NCI-H1092 treated with DMSO at 0.1 percent for 48 hours (cell line): Measurements from ENCODE around the gene ARHGAP45.

Experiments used
- DNase-seq: peaks from one replicate; lab custom pipeline; 2025; lab: John Stamatoyannopoulos, UW

ARHGAP45 gene

DNA sequence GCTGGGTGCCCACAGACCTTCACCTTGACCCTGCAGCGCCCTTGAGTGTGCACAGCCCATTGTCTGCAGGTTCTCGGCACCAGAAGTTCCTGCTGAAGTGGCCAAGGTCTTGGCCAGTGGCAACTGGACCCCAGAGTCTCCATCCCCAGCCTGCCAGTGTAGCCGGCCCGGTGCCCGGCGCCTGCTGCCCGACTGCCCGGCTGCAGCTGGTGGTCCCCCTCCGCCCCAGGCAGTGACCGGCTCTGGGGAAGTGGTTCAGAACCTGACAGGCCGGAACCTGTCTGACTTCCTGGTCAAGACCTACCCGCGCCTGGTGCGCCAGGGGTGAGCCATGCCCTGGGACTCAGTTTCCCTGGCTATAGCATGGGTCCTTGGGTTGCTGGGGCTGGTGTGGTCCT, 11.9 kb upstream of the ARHGAP45 start:
- no peak for DNase-seq

DNA sequence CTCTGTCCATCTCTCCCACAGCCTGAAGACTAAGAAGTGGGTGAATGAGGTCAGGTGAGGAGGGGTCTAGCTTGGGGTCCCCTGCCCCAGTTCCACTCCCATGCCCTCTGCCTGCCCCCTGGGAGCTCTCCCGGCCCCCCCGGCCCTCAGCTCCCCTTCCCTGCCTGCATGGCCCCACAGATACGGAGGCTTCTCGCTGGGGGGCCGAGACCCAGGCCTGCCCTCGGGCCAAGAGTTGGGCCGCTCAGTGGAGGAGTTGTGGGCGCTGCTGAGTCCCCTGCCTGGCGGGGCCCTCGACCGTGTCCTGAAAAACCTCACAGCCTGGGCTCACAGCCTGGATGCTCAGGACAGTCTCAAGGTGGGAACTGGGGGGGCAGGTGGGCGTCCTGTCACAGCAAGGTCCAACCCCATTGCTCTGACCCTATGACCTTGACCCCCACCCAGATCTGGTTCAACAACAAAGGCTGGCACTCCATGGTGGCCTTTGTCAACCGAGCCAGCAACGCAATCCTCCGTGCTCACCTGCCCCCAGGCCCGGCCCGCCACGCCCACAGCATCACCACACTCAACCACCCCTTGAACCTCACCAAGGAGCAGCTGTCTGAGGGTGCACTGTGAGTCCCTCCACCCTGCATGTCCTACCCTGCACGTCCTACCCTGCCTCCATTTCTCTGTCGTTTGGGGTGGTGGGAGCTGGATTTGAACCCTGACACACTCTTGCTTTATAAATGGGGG, 10.9 kb upstream of the ARHGAP45 start:
- no peak for DNase-seq

DNA sequence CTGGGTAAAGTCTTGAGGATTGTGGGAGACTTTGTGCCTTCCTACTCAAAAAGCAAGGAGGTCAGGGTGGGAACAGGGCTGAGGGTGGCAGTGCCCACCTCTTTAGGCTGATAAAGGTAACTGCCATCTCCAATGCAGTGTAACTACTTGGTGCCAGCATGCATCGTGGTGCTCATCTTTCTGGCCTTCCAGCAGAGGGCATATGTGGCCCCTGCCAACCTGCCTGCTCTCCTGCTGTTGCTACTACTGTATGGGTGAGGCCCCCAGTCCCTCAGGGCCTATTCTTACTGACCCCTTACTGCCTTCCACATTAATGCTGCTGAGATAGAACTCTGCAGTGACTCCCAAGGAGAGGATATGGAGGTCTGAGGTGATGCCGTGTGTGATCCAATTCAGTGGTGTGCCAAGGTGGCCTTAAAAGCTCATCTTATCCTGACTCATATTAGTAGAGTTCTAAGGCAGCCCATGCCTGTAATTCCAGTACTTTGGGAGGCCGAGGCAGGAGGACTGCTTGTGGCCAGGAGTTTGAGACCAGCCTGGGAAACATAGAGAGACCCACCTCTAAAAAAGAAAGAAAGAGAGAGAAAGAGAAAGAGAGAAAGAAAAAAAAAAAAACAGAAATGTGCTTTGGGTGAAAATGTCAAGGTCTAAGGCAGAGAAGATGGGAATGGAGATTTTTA, 9.7 kb upstream of the ARHGAP45 start:
- peak; percentile 19 for DNase-seq

DNA sequence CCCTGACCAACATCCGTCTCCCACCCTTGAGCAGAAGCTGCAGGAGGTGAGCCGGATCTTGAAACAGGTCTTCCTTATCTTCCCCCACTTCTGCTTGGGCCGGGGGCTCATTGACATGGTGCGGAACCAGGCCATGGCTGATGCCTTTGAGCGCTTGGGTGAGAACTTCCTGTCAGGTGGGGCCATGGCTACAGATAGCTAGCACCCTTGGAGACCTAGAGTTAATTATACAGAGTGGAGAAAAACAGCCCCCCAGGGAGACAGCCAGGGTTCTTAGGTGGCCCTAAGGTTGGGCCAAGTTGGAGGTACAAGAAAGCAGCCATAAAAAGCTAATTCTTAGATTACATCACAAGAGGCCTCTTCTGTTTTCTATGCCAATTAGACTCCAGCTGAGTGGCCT, 8.9 kb upstream of the ARHGAP45 start:
- no peak for DNase-seq

DNA sequence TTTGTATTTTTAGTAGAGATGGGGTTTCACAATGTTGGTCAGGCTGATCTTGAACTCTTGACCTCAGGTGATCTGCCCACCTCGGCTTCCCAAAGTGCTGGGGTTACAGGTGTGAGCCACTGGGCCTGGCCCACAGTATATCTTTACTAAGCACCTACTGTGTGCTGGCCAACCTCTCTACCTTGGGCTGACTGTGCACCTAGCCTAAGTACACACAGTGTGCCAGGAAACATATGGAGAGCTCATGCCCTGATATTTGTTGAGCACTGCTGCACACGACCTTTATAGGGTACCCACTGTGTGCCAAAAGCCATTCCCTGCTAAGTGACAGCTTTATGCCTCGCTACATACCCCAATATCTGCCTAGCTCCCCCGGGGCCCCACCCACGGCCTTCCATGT, 6.3 kb upstream of the ARHGAP45 start:
- DNase-seq, result no peak

DNA sequence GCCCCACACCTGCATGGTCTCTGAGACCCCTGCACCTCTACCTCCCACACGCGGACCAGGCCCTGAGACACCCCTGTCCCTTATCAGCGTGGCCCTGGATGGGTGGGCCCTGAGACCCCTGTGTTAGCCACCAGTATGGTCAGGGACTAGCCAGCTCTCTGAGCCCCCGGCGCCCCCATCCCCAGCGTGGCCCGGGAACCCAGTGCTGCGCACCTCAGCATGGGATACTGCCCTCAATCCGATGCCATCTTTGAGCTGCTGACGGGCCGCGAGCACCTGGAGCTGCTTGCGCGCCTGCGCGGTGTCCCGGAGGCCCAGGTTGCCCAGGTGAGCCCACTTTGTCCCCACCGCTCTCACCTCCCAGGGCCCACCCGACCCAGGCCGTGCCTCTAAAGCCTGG, 5.0 kb upstream of the ARHGAP45 start:
- DNase-seq, result no peak

DNA sequence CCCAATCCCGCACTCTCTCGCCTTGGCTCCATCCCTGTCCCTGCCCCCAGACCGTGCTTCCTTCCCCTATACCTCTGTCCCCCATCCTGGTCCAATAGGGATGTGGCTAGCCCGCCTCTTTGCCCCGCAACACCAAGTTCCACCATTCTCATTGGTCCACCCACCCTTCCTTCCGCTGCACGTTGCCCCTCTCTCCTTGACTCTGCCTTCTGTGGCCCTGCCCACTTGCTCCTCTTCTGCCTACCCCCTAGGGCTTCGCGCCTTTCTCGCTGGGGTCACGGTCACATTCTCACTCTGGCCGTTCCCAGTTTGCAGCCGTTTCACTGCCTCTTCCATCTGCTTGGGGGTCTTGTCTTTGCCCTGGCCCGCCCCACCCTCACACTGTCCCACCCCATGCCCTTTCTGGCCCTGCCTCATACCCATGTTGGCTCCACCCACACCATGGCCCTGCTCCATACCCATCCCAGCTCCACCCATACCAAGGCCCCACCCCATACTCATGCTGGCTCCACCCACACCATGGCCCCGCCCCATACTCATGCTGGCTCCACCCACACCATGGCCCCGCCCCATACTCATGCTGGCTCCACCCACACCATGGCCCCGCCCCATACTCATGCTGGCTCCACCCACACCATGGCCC, 4.5 kb upstream of the ARHGAP45 start:
- DNase-seq, result no peak

DNA sequence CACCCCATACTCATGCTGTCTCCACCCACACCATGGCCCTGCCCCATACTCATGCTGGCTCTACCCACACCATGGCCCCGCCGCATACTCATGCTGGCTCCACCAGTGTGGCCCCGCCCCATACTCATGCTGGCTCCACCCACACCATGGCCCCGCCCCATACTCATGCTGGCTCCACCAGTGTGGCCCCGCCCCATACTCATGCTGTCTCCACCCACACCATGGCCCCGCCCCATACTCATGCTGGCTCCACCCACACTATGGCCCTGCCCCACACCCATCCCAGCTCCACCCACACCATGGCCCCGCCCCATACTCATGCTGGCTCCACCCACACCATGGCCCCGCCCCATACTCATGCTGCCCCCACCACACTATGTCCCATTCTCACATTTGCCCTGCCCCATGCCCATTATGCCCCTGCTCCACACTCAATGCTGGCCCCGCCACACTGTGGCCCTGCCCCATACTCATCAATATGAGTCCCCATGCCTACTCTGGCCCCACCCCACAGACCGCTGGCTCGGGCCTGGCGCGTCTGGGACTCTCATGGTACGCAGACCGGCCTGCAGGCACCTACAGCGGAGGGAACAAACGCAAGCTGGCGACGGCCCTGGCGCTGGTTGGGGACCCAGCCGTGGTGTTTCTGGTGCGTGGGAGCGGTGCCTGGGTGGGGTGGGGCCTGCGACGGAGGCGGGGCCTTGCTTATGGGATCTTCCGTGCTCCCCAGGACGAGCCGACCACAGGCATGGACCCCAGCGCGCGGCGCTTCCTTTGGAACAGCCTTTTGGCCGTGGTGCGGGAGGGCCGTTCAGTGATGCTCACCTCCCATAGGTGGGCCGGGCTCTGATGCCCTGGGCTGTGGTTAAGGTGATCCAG, 3.7 kb upstream of the ARHGAP45 start:
- DNase-seq, result no peak

DNA sequence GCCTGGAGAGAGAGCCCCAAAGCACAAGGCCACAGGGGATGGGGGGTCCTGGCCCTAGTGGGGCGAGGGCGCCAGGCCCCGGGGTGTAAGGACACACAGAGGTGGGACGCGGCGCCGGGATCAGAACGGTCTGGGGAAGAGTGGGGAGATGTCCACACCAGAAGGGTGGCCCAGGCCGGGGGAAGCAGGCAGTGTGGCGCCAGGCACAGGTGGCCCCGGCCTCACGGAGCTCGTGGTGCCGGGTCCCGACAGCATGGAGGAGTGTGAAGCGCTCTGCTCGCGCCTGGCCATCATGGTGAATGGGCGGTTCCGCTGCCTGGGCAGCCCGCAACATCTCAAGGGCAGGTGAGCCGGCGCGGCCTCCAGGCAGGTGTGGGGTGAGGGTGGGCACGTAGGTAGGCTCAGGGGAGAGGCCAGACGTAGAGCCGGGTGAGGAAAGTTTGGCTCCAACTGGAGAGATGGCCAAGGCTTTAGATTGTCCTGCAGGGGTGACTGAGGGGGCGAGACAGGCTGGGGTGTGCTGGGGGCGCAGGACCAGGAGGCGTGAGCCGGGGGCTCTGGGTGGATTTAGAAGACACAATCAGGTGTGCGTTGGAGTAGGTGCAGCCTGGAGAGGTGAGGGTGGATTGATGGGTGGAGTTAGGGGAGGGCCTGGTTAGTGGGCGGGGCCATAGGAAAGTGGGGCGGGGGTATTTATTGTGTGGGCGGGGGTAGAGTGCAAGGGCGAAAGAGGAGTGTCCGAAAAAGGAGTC, 2.9 kb upstream of the ARHGAP45 start:
- DNase-seq, result no peak

DNA sequence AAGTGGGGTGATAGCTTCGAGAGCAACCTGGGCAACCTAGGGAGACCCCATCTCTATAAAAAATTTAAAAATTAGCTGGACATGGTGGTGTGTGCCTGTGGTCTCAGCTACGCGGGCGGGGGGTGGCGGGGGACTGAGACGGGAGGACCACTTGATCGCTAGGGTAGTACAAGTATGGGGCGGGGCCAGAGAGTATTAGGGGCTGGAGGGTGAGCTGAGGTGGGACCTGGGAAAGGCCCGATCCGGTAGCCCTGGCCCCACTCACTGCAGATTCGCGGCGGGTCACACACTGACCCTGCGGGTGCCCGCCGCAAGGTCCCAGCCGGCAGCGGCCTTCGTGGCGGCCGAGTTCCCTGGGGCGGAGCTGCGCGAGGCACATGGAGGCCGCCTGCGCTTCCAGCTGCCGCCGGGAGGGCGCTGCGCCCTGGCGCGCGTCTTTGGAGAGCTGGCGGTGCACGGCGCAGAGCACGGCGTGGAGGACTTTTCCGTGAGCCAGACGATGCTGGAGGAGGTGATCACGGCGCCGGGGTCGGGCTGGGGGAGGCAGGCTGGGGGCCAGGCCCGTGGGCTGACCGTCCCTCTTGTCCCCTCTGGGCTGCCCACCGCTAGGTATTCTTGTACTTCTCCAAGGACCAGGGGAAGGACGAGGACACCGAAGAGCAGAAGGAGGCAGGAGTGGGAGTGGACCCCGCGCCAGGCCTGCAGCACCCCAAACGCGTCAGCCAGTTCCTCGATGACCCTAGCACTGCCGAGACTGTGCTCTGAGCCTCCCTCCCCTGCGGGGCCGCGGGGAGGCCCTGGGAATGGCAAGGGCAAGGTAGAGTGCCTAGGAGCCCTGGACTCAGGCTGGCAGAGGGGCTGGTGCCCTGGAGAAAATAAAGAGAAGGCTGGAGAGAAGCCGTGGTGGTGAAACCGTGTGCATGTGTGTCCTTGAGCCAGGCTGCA, 2.0 kb upstream of the ARHGAP45 start:
- peak; percentile 16 for DNase-seq

DNA sequence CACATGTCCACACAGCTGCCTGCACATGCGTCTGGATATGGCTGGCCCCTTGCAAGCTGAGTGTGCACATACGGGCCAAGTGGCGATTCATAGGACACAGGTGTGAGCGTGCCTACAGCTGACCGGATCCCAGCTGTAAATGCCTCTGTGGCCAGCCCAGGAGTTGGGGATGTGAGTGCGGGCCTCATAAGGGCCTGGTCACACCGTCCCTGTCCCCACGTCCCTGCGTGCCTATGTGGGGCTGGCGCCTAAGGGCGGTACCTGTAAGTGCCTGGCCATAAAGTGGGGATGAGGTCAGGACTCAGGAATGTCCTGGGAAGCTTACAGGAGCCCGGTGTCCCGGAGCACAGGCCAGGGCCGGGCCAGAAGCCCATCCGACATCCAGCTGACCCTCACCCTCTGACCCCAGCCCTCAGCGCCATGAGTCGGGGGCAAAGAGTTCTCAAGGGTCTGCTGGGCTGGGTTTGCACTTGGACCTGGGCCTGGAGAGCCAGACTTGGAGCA, 1.3 kb upstream of the ARHGAP45 start:
- DNase-seq, result no peak

DNA sequence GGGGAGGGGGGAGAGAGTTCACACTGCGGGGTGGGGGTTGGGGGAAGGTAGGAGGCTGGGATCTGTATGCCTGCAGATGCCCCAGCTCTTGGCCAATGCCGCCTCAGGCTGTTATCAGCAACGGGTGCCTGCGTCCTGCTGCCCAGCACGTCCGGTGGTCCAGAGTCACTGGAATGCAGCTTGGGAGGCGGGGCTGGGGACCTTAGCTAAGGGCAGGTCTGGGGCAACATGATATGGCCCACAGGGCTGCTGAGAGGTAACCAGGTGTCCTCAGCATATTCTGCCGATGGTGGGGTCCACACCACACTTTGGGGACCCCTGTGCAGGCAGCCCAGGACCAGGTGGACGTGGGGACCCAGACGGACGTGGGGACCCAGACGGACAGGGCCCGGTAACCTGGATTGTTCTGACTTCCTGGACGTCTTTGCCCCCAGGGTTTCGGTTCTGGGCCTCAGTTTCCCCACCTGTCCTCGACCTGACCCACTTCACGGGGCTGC, 668 bp upstream of the ARHGAP45 start:
- no peak for DNase-seq

DNA sequence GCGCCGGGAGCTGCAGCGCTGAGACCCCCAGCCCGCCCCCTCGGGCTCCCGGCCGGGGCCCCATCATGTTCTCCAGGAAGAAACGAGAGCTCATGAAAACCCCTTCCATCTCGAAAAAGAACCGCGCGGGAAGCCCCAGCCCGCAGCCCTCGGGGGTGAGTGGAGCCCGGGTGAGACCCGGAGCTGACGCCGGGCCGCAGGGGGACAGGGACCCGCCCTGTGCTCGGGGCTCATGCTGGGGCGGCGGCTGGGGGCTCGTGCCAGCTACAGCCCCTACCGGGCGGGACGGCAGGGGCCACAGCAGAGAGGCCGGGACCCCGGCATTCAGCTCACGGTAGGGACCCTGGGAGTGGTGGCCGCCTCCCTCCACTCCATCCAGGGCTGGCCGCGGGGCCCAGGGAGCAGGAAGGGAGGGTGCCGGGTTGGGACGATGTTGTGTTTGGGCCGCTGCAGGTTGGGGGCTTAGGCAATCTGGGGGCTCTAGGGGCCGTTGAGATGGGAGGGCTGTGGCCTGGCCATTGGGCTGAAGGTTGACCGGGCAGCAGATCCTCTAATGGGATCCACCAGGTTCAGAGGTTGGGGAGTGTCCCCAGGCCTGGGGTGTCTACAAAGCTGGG, 482 bp downstream of the ARHGAP45 start:
- DNase-seq, result no peak

DNA sequence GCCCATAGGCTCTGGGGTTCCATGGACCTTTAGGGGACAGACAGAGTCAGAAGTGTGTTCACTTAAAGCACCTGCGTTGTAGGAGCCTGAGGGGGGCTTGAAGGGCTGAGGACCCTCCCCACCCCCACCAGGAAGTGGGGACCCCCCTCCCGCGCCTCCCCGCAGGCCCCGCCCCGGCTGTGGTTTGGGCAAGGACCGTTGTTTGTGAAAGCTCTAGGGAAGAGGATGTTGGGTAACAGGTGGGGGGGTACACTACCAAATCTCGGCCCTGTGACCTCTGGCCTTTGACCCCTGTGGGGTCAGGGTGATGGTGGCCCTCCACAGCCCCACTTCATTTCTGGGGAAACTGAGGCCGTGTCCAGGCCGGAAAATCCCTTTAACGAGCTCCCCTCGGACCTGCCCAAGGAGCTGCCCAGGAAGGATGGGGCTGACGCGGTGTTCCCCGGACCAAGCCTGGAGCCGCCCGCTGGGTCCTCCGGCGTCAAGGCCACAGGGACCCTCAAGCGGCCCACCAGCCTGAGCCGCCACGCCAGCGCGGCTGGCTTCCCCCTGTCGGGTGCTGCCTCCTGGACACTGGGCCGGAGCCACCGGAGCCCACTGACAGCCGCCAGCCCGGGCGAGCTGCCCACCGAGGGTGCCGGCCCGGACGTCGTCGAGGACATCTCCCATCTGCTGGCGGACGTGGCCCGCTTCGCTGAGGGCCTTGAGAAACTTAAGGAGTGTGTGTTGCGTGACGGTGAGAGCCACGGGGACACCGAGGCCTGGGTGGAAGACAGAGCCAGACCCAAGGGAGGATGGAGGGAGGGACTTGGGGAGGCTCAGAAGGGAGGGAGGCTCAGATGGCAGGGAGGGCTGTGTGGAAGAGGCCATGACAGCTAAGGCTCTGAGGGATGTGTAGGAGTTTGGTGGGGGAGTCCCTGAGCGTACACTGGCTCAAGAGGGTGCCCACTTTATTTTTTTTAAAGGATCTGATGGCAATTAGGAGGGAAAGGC, 1.3 kb downstream of the ARHGAP45 start:
- no peak for DNase-seq

DNA sequence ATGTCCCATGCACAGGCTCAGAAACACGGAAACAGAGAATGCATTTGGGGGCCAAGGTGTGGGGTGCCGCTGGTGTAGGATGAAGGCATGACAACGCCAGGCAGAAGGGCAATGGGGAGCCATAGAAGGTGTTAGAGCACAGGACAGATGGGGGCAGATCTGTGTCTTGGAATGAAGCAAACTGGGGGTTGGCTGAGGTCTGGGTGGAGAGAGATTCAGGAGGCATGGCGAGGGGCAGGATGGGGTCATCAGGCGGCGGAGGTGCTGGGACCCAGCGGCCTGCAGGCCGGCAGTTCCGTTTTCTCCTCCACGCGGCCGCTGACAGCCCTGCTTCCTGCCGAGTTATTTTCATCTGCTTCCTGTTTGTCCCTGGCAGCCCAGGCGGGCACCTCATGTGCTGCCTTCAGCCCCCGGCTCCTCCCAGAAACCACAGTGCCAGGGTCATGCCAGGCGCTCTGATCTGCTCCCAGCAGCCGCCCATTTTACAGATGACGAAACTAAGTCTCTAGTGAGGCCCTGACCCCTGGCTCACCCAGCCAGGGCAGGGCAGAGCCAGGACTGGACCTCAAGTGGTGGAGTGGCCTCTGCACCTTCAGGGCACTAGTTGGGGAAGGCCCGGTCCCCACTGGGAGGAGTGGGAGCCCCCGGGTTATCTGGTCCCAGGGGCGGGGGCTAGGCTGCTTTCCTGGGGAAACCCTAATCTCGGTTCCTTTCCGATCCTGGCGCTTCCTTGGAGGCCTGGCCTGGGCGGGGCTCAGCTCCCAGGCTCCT, 2.2 kb downstream of the ARHGAP45 start:
- no peak for DNase-seq

DNA sequence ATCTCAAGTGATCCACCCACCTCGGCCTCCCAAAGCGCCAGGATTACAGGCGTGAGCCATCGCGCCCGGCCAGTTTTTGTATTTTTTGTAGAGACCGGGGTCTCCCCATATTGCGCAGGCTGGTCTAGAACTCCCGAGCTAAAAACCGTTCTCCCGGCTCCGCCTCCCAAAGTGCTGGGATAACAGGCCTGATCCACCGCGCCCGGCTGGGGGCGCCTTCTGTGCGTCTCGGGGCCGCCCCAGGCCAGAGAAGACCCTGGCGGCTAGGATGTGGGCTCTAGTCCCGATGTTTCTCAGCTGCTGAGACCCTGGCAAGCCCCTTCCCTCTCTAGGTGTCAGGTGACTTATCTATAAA, 3.6 kb downstream of the ARHGAP45 start:
- no peak for DNase-seq

DNA sequence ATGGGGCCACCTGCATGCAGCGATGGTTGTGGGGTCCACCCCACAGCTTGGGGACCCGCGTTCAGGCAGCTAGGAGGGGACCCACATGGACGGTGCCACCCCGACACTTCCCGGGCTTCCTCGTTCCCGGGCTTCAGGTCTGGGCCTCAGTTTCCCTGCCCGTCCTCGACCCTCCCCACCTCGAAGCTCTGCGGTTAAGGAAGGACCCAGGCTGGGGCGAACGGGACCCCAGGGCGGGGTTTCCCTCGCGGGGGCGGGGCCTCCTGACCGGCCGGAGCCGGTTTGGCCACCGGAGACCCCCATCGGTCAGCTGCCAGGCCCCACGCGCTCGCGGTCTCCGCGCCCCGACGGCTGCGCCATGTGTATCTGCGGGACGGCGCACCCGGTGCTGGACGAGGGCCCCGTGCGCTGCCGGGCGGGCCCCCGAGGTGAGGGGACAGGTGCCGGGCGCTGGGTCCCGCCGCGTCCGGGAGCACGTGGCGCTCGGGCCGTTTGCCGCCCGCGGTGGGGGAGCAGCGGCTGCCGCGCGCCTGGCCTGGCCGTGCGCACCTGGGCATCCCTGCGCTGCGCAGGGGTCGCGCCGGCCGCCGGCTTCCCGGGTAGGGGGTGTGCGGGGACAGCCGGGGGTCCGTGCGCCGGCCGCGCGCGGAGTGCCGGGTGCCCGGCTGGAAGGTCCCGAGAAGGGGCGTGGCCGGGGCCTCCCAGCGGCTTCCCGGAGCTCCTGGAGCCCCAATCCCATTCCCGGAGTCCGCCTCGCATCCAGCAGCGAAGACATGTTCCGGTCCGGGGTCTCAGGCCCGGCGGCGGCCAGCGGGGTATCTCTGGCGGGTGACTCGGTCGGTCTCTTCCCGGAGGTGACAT, 4.2 kb downstream of the ARHGAP45 start:
- no peak for DNase-seq
